ENCODE measurements around the gene KCNB1. TPM values are rescaled to one million over a fixed set of nuclear protein-coding genes. Genes with fewer than 3 reads are reported as not detected.

The KCNB1 gene
- total RNA-seq, 1 donor from 2014 or later = 2.4 TPM

GRCh38 chr20:49409302-49409974, 73.0 kb downstream of the KCNB1 start:
- no peak for DNase-seq

GRCh38 chr20:49408509-49409104, 73.9 kb downstream of the KCNB1 start:
- no peak for DNase-seq

GRCh38 chr20:49406666-49407065, 75.8 kb downstream of the KCNB1 start:
- no peak for DNase-seq

- DNase-seq = no peak
Measured at GRCh38 chr20:49405696-49406095, 76.8 kb downstream of the KCNB1 start.

- no peak for DNase-seq
Measured at GRCh38 chr20:49405062-49405683, 77.3 kb downstream of the KCNB1 start.

- no peak for DNase-seq
Measured at GRCh38 chr20:49404461-49404860, 78.0 kb downstream of the KCNB1 start.

- no peak for DNase-seq
Measured at GRCh38 chr20:49403911-49404310, 78.6 kb downstream of the KCNB1 start.

- no peak for DNase-seq
Measured at GRCh38 chr20:49403012-49403411, 79.5 kb downstream of the KCNB1 start.

- no peak for DNase-seq
Measured at GRCh38 chr20:49400904-49401303, 81.6 kb downstream of the KCNB1 start.

- DNase-seq = no peak
Measured at GRCh38 chr20:49400410-49400809, 82.1 kb downstream of the KCNB1 start.

GRCh38 chr20:49399329-49399728, 83.1 kb downstream of the KCNB1 start:
- DNase-seq = no peak

GRCh38 chr20:49398401-49399144, 83.9 kb downstream of the KCNB1 start:
- DNase-seq = no peak

- no peak for DNase-seq
Measured at GRCh38 chr20:49397525-49397924, 84.9 kb downstream of the KCNB1 start.

GRCh38 chr20:49396230-49396629, 86.2 kb downstream of the KCNB1 start:
- DNase-seq = no peak

GRCh38 chr20:49395659-49396058, 86.8 kb downstream of the KCNB1 start:
- no peak for DNase-seq

- DNase-seq = no peak
Measured at GRCh38 chr20:49395183-49395582, 87.3 kb downstream of the KCNB1 start.

GRCh38 chr20:49394757-49395156, 87.7 kb downstream of the KCNB1 start:
- no peak for DNase-seq

- DNase-seq = no peak
Measured at GRCh38 chr20:49394264-49394663, 88.2 kb downstream of the KCNB1 start.

GRCh38 chr20:49393803-49394202, 88.7 kb downstream of the KCNB1 start:
- DNase-seq = no peak

GRCh38 chr20:49392745-49393144, 89.7 kb downstream of the KCNB1 start:
- no peak for DNase-seq

- no peak for DNase-seq
Measured at GRCh38 chr20:49391404-49392245, 90.8 kb downstream of the KCNB1 start.

- no peak for DNase-seq
Measured at GRCh38 chr20:49389854-49390253, 92.6 kb downstream of the KCNB1 start.

All from skin of body (tissue), 2 donors.